NCI-H2081 treated with DMSO at 0.1 percent for 48 hours (cell line): ENCODE data around the gene MAP3K20.
A peak's percentile ranks its signal among the peaks of the same experiment; 100 is the strongest.
"Not testable (repeated sequence)": the region's sequence is repeated elsewhere in the genome, so short reads cannot be mapped to it uniquely, and the experiment has no call there.

ENCODE experiments used
- DNase-seq: peaks from one replicate; lab custom pipeline; 2025; lab: John Stamatoyannopoulos, UW

MAP3K20 gene

DNA sequence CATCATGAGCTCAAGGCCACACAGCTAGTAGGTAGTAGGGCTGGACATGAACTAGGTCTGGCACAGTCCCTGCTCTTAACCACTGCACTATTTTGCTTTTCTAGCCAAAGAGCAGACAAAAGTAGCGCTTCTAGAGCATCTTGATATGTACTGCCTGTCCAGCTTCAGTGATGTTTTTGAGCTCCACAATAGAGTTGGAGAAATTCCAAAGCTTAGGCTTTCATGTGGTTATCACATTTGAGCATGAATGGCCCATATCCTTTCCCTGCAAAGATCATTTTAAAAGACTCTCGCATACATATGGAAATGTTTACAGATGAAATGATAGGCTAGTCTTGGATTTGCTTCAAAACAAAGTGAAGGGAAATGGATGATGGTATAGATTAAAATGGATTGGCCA, 128.7 kb downstream of the MAP3K20 start:
- DNase-seq, result no peak

DNA sequence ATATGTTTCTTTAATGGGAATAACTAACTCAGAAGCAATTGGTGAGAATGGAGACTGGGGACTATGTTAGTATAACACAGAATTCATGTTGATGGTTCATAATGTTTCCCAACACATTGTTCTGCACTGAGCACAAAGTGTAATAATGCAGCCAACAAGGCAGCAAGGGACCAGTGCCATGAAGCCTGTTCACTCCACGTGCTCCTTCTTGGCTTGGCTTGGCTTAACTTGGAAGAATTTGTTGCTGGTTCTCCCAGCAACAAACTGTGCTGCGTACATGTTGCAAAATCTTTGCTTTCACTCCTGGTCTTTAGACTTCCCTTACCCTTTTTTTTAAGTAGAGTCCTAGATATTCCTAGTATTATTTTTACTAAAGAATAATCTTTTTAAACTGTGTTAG, 129.7 kb downstream of the MAP3K20 start:
- DNase-seq, result no peak

DNA sequence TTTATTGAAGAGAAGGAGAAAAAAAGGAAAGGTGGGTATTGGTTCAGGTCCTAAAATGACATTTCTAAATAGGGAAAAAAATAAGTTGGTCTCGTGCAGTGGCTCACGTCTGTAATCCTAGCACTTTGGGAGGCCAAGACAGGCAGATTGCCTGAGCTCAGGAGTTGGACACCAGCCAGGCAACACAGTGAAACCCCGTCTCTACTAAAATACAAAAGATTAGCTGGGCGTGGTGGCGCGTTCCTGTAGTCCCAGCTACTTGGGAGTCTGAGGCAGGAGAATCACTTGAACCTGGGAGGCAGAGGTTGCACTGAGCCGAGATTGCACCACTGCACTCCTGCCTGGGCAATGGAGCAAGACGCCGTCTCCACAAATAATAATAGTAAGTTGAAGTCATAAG, 131.5 kb downstream of the MAP3K20 start:
- not testable (repeated sequence) for DNase-seq

DNA sequence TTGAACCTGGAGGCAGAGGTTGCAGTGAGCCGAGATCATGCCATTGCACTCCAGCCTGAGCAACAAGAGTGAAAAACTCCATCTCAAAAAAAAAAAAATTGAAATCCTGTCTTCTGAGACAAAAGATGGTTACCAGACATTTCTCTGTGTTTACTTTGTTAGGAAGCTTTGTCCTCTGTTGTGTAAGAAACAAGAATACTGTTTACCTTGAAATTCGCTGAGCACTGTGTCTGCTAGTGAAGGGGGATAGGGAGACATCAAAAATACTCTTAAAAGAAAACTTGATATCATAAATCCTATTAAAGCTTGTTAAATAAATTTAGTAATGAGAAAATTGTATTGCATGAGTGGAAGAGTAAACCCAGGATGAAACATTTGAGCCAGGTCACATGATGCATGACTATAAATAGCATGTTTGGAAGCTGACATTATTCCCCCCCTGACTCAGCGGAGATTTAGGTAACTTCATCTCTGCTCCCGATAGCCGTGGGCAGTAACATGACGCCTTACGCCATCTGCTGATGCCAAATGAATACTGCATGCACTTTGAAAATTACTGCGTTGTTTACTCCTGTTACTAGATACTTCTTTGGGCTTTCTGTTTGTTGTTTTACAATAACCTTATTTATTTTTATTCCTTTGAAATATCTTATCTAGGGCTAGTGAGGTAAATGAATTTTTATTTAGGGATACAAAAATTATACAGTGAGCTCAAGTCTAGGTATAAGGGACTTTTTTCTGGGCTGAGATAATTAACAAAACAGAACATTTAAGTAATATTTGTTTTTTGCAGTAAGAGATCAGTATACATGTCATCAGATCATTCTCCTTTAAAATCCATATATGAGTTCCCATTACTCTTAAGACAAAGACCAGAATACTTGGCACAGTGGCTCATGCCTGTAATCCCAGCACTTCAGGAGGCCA, 134.9 kb downstream of the MAP3K20 start:
- peak; percentile 83 for DNase-seq

DNA sequence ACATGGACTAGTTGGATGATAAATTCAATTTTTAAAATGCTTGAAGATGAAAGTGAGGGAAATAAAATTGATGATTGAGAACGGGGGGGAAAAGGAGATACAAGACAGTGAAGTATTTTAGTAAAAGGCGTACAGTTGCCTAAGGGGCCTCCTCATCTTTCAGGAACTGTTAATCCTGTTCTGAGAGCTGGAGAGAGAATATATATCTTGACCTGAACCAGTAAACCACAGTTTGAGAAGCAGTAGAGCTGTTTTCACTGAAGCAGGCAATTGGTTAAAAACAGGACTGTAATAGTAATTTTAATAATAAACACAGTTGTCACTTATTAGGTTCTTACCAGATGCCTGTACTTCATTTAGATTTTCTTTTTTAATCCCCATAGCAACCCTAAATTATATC, 137.5 kb downstream of the MAP3K20 start:
- no peak for DNase-seq

DNA sequence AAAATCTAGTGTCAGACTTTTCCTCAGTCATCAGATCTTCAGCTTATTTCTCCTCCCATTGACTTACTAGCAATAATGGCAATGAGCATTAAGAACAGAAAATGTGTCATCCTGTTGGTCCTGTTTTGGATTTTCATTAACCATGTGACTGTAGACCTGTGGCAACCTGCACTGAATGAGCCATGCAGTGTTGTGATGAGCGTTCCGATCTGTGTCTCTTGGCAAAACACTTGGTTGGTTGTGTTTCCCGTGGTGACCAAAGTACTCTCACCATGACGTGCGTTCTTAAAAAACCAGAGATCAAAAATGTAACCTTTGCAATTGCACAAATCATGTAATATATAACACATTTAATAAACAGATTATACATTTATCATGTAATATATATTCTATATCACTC, 138.6 kb downstream of the MAP3K20 start:
- no peak for DNase-seq

DNA sequence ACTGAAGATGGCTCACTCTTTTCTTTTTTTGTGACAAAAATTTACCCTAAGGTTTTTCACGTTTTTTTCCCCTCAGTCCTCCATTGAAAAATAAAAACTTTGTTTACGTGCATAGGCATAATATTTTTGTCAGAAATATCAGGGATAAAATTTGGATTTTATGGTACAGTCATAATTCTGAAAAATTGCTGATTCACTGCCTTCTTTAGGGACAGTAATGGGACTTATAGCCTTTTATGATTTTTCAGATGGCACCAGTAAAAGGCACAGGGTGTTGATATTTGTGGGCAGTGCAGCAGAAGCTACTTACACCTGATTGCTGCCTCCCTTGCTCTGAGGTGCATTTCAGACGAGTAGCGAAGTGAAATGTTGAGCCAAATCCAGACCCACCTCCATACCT, 139.7 kb downstream of the MAP3K20 start:
- no peak for DNase-seq

DNA sequence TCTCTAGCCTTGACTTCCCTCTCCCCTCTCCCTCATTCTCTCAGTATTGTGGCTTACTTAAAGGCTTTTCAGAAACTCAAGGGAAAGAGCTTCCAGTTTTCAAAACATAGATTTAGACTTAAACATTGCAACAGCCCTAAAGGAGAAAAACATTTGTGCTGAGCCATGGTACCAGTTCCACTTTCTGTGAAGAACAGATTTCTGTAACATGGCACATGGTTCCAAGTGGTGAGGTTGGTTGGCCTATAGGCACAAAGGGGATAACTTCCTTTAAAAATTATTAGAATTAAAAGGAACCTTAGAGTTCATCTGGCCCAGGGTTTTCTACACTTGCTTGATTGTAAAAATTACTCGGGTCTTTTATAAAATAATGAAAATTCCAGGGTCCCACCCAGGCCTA, 140.4 kb downstream of the MAP3K20 start:
- no peak for DNase-seq

DNA sequence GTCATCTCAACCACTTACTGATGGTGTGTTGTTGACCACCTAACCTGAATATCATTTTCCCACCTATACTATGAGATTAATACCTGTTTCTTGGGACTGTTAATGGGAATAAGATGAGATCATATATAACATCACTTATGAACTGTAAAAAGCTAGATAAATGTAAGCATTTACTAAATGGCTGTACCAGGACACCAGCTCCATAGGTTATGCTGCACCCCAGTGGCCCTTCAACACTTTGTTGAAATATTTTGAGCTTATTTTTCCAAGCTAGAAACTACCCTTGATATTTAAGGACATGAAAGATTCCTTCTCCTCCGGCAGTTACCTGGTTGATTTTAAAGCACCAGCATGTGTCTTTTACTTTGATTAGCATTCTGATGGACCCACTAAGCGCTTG, 141.0 kb downstream of the MAP3K20 start:
- DNase-seq, result no peak

DNA sequence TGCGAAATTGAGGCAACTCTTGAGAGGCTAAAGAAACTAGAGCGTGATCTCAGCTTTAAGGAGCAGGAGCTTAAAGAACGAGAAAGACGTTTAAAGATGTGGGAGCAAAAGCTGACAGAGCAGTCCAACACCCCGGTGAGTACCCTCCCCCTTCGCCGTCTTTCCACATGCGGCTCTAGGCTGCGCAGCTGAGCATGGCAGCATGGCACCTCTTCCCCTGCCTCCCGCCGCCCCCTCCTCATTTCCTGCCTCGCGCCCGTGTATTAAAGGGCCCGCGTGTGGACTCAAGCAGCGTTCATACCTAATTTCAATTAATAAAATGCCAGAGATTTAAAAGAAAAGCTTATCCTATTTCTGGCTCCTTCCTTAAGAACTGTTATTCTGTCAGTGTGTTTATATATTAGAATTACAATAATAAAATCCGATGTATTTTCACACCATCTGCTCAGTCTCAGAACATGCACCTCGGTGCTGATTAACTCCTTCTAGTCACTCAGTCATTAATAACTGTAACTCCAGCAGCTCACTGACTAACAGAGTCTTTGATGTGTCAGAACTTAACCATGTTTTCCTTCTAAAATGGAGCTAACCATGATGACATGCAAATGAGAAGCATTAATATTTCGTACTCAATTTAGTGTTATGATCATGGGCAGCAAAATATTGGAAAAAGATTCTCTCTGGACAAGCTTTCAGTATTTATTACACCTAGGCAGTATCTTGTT, 141.6 kb downstream of the MAP3K20 start:
- DNase-seq, result no peak

DNA sequence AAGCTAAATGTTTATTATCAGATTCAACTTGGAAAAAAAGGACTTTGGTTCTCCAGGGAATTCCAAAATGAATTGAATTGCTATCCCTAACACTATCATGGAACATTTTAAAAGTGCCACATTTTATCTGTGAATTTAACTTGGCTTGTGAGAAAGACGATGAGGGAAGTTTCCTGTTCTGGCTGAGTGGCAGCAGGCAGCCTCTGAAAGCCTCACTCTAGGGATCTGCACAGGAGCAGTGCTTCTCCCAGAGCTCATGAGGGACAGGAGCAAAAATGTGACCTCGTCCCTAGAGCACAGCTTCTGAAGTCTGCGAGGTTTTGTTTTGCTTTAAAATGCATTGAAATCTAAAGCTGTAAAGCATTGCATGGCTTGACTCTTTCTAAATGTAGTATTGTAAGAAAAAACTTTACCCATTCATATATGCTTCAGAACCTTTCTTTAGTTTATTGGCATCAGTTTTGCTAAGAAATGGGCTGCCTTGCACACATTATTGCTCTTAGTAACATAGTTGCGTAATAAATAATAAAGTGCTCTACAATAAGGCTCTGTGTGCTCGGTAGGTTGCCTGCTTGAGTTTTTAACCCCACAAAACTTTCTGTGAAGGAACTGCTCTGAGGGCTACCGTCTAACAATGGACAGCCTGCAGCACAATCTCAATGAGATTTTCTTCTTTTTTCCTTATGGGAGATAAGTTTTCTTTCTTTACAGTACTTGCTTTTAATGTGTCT, 142.8 kb downstream of the MAP3K20 start:
- DNase-seq, result no peak

DNA sequence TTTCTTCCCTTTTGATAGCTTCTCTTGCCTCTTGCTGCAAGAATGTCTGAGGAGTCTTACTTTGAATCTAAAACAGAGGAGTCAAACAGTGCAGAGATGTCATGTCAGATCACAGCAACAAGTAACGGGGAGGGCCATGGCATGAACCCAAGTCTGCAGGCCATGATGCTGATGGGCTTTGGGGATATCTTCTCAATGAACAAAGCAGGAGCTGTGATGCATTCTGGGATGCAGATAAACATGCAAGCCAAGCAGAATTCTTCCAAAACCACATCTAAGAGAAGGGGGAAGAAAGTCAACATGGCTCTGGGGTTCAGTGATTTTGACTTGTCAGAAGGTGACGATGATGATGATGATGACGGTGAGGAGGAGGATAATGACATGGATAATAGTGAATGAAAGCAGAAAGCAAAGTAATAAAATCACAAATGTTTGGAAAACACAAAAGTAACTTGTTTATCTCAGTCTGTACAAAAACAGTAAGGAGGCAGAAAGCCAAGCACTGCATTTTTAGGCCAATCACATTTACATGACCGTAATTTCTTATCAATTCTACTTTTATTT, 145.6 kb downstream of the MAP3K20 start:
- DNase-seq, result no peak

DNA sequence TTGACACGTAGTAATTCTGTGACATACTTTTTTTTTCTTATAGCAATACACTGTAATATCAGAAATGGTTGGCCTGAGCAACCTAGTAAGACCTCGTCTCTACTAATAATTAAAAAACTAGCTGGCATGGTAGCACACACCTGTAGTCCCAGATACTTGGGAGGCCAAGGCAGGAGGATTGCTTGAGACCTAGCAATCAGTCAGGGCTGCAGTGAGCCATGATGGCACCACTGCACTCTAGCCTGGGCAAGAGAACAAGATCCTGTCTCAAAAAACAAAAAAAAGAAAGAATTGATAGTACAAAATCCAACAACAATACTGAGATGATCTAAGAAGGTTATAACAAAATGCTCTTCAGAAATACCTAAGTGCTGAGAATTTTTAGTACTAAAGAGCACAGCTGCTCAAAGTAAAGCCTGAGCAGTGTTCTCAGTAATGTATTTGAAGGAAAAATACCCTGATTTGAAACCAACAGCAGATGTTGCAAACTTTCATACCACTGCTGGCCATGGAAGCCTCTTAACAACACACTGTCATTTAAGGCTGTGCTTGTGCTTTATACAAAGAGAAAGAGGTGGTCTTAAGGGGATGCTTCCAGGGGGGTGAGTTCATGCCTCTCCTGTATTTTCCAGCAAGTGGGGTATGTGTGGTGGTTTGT, 146.4 kb downstream of the MAP3K20 start:
- no peak for DNase-seq

DNA sequence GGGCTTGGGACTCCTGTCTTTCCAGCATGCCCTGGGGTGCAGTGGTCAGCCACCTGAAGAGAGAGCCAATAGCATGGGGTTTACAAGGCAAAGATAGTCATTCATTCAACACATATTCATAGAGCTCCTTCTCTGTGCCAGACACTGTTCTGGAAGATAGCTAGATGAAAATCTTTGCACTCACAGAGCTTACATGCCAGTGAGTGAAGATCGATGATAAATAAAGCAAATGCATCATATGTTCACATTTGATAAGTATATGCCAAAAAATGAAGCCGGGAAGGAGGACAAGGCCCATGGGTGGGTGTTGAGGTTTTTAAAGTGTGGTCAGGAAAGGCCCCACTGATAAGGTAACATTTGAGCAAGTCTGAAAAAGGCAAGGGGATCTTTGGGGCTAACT, 148.2 kb downstream of the MAP3K20 start:
- DNase-seq, result no peak

DNA sequence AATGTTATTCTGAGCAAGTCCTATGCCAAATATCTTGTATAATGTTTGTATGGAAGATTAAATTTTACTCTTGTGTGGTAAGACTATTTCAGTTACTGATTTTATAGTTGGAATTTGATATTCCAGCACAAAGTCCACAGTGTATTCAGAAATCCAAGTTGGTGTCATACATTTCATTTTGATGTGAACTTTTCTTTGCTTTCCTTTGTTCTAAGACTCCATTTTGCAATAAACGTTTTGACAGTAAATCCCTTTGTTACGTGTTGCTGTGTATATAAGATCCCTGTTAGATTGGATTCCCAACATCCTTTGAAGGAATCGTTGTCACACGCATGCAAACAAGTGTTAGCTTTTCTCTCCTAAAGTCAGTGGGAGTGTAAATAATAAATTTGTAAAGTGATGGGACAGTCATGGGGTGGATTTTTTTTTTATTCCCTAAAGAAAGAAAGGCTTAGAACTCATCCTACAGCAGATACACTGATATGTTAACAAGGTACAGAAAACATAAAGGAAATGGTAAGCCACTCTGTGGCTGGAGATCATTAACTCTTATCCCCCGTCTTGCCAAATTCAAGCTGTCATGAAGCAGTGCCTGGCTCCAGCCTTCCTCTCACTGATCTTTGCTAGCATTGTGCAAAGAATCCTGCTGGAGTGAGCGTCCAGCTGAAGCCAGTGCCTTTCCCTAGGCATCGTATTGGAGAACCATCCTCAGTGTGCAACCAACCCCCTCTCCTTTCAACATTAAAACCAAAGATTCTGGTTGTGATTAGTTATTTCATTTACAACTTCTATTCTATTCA, 151.5 kb downstream of the MAP3K20 start:
- no peak for DNase-seq

DNA sequence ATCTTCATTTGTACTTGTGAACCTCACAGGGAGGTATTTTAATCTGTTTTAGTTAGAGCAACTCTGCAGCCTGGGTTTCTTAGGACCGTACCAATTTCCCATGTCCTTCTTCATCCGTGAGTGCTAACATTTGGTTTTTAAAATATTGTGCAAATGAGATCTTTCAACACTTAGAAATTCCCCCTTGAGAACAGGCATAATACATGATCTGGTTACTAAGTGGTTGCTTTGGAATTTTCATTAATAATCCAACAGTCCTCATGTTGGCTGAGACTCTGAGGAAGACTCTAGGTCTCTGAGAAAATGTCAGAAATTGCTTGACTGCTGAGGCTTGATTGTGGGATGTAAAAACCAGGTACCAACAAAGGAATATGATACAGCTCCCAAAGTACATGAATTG, 153.4 kb downstream of the MAP3K20 start:
- DNase-seq, result no peak

DNA sequence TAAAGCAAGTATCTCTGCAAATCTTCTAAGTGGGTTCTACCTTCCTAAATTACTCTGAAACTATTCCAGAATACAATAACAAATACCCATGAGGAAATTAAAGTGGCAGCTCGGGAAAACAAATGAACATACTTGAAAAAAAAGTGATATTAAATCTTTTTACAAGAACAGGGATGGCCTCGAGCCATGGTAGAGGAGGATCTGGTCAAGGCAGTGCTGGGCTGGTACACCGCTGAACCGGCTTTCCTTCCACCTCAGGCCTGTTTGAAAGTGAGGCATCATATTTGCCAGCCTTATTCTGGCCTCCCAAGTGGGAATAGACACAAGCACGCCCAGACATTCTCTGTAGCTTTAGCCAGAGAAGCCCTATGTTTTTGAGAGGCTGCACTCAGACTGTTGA, 154.5 kb downstream of the MAP3K20 start:
- DNase-seq, result no peak

DNA sequence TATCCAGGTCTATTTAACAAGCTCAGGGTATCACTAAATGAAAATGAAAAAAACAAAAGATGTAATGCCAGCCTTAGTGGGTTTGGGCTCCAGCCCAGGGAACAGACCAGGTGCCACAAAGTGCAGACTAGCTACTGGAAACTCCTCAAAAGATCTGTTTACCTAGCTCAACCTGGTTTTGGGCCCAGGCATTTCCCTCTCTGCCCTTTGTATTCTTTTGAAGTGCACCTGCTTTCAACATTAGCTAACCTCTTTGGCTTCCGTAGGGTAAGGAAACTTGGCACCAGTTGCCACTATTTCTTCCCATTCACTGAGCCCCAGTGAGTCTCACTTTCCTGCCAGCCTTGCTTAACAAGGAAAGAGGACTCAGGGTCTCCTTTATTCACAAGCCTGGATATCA, 155.4 kb downstream of the MAP3K20 start:
- DNase-seq, result peak; percentile 81

DNA sequence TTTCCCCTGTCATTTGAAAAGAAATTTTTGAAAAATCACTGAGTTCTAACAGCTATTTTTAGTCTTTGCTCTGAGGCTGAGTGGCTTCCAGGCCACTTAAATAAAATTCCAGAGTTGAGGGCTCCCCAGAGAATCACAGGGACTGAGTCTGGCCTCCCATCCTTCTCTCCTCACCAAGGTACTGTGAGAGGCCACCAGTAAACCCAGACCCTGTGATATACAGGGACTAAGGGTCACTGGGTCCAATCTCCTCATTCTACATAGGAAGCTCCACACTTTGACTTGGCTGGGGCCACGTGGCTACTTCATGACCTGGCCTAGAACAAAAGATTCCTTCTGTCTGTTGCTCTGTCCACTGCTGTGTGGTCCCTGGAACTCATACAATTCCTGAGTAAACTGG, 155.8 kb downstream of the MAP3K20 start:
- no peak for DNase-seq

DNA sequence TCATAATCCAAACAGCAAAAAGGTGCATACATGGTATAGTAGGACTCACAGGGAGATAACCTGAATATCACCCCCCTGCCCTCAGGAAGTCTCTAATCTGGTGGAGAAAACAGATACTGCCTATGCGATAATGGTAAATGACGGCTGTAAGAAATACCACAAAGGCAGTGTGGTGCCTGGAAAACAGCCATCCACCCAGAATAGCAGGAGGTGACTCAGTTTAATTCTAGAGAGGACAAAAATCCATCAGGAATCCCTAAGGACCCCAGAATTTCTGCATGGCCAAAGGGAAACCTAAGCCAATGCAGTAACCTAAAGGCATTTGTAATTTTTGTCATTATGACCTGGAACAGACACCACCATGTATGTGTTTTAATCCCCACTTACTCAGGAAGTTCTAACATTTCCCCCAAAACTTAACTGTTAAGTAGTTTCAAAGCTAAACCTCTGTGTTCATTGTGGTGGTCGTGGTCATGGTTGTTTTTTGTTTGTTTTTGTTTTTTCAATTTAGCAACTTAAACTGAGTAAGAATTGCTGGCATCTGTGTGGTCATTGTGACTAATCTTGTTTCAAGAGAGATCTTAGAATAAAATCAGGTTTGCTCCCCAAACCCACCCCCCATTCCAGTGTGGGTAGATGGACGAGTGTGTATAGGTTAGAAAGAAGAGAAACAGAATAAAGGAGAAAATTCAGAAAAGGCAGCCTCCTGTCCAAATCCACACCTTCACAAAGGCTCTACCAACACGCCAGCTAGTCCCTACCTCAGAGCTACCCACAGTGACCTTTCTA, 157.5 kb downstream of the MAP3K20 start:
- no peak for DNase-seq
